Measurements from ENCODE around the gene RDH14.

Gene RDH14

GRCh38 chr2:18578033-18578432, 17.6 kb upstream of the RDH14 start:
- in situ Hi-C loops (cut with HindIII; ENCODE audit: low sequenced_read_pairs), result no loop called here

- in situ Hi-C loops (cut with HindIII; ENCODE audit: low sequenced_read_pairs), result no loop called here
These were observed 5.8 kb upstream of the RDH14 start for GRCh38 chr2:18566145-18566769.

- in situ Hi-C loops (cut with HindIII; ENCODE audit: low sequenced_read_pairs), result no loop called here
These were observed 288 bp upstream of the RDH14 start for GRCh38 chr2:18560797-18561085.

- in situ Hi-C loops (cut with HindIII; ENCODE audit: low sequenced_read_pairs), result no loop called here
These were observed 872 bp downstream of the RDH14 start for GRCh38 chr2:18559531-18560030.

- in situ Hi-C loops (cut with HindIII; ENCODE audit: low sequenced_read_pairs), result no loop called here
These were observed 2.0 kb downstream of the RDH14 start for GRCh38 chr2:18558458-18558857.

GRCh38 chr2:18557121-18557520, 3.3 kb downstream of the RDH14 start:
- in situ Hi-C loops (cut with HindIII; ENCODE audit: low sequenced_read_pairs), result no loop called here

GRCh38 chr2:18552351-18553077, 7.9 kb downstream of the RDH14 start:
- in situ Hi-C loops (cut with HindIII; ENCODE audit: low sequenced_read_pairs), result no loop called here

GRCh38 chr2:18551623-18552022, 8.8 kb downstream of the RDH14 start:
- in situ Hi-C loops (cut with HindIII; ENCODE audit: low sequenced_read_pairs), result no loop called here

GRCh38 chr2:18551169-18551568, 9.3 kb downstream of the RDH14 start:
- in situ Hi-C loops (cut with HindIII; ENCODE audit: low sequenced_read_pairs), result no loop called here

- in situ Hi-C loops (cut with HindIII; ENCODE audit: low sequenced_read_pairs), result no loop called here
These were observed 10.0 kb downstream of the RDH14 start for GRCh38 chr2:18550433-18550832.

GRCh38 chr2:18549083-18549482, 11.4 kb downstream of the RDH14 start:
- in situ Hi-C loops (cut with HindIII; ENCODE audit: low sequenced_read_pairs), result no loop called here

- in situ Hi-C loops (cut with HindIII; ENCODE audit: low sequenced_read_pairs), result no loop called here
These were observed 11.8 kb downstream of the RDH14 start for GRCh38 chr2:18548621-18549020.

GRCh38 chr2:18546567-18546966, 13.9 kb downstream of the RDH14 start:
- in situ Hi-C loops (cut with HindIII; ENCODE audit: low sequenced_read_pairs), result no loop called here

- in situ Hi-C loops (cut with HindIII; ENCODE audit: low sequenced_read_pairs), result no loop called here
These were observed 15.1 kb downstream of the RDH14 start for GRCh38 chr2:18545384-18545783.

- in situ Hi-C loops (cut with HindIII; ENCODE audit: low sequenced_read_pairs), result no loop called here
These were observed 16.3 kb downstream of the RDH14 start for GRCh38 chr2:18544171-18544570.

GRCh38 chr2:18540872-18541271, 19.6 kb downstream of the RDH14 start:
- in situ Hi-C loops (cut with HindIII; ENCODE audit: low sequenced_read_pairs), result no loop called here

GRCh38 chr2:18536697-18537096, 23.8 kb downstream of the RDH14 start:
- in situ Hi-C loops (cut with HindIII; ENCODE audit: low sequenced_read_pairs), result no loop called here

- in situ Hi-C loops (cut with HindIII; ENCODE audit: low sequenced_read_pairs), result no loop called here
These were observed 24.4 kb downstream of the RDH14 start for GRCh38 chr2:18536100-18536499.

- in situ Hi-C loops (cut with HindIII; ENCODE audit: low sequenced_read_pairs), result no loop called here
These were observed 29.3 kb downstream of the RDH14 start for GRCh38 chr2:18531194-18531593.

- in situ Hi-C loops (cut with HindIII; ENCODE audit: low sequenced_read_pairs), result no loop called here
These were observed 32.6 kb downstream of the RDH14 start for GRCh38 chr2:18527822-18528221.

- in situ Hi-C loops (cut with HindIII; ENCODE audit: low sequenced_read_pairs), result no loop called here
These were observed 33.1 kb downstream of the RDH14 start for GRCh38 chr2:18527326-18527725.

GRCh38 chr2:18526429-18526828, 34.0 kb downstream of the RDH14 start:
- in situ Hi-C loops (cut with HindIII; ENCODE audit: low sequenced_read_pairs), result no loop called here

GRCh38 chr2:18525852-18526251, 34.6 kb downstream of the RDH14 start:
- in situ Hi-C loops (cut with HindIII; ENCODE audit: low sequenced_read_pairs), result no loop called here

All from endothelial cell of hepatic sinusoid (primary cell).